Anterior cingulate cortex (tissue), 58 donors: ENCODE results near the gene CTIF.

Source experiments
- DNase-seq, 58 donors: peaks; one replicate each; lab custom pipeline; 2025; lab: John Stamatoyannopoulos, UW

Gene CTIF

GRCh38 chr18:48693625-48694262 is 154.9 kb downstream of the CTIF start:
- DNase-seq, result no peak

- peak in 1 of 58 donors; percentile 14 for DNase-seq
These were observed 155.5 kb downstream of the CTIF start for GRCh38 chr18:48694295-48694694.

DNA sequence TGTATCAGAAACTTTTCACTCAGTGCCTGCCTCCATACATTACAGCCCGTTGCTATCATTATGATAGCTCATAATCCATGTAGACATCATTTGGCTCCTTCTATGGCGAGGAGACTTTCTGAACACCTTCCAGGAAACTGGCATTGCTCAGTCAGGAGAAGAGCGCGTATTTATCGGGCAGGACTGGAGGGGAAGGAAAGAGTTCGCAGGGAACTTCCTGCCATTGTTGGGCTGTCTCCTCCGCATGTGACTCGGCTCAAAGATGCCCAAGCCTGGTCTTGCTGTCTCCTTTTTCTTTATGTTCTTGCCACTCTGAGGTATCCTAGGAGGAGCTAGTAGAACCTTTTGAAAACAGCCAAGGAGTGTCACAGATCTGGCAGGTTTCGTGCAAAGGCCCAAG is 156.8 kb downstream of the CTIF start:
- DNase-seq, result no peak

DNA sequence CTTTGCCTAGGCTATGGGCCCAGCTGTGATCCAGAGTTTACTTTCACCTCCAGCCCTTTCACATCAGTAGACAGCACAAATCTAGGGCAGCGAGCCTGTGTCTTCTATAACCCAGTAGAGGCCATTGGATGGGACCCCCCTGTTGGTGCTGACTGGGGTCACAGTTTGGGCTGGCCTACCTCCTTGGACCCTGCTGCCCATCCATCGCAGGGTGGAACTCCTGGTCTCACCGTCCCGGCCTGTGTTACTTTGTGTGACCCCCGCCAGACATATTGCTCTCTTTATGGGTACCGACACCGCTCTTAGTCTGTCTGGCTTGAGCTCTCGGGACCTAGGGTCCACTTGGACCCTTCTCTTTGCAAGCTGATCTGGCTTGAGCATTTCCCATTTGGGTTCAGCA is 157.4 kb downstream of the CTIF start:
- DNase-seq, result no peak

- DNase-seq, result no peak
These were observed 158.6 kb downstream of the CTIF start for GRCh38 chr18:48697441-48697840.

DNA sequence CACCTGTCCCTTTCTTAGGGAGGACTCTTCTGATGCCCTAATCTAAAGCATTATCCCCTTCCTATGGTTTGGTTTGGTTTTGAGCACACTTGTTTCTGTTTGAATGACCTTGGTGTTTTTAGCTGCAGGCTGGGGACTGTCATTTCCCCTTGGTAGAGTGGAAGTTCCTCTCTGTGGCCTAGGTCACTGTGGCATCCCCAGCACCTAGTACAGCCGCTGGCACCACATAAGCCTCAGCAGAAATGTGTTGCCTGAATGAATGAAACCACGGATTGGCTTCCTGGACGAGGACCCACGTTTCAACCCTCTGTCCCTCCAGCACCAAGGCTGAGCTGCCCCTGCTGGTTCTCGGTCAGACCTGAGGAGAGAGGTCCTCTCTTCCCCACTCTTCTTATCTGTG is 159.9 kb downstream of the CTIF start:
- no peak for DNase-seq

- DNase-seq, result no peak
These were observed 160.9 kb downstream of the CTIF start for GRCh38 chr18:48699761-48700160.

- DNase-seq, result no peak
These were observed 161.6 kb downstream of the CTIF start for GRCh38 chr18:48700446-48700845.

- no peak for DNase-seq
These were observed 163.7 kb downstream of the CTIF start for GRCh38 chr18:48702346-48703027.

GRCh38 chr18:48703028-48703386 is 164.2 kb downstream of the CTIF start:
- DNase-seq, result no peak

GRCh38 chr18:48703418-48703817 is 164.6 kb downstream of the CTIF start:
- DNase-seq, result no peak

DNA sequence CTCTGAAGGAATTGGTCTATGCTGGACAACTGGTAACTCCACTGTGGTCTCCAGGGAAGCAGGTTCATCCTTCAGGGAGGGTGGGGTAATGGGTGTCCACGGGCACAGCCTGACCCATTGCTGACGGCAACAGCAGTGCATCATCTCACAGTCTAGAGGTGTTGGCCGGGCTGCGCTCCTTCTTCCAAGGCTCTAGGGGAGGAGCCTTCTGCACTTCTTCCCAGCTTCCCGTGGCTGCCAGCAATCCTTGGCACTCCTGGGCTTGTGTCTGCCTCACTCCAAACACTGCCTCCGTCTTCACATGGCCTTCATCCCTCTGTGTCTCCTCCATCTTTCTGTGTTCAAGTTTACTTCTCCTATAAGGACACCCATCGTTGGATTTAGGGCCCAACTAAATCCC is 166.2 kb downstream of the CTIF start:
- DNase-seq, result peak in 1 of 58 donors; percentile 9

DNA sequence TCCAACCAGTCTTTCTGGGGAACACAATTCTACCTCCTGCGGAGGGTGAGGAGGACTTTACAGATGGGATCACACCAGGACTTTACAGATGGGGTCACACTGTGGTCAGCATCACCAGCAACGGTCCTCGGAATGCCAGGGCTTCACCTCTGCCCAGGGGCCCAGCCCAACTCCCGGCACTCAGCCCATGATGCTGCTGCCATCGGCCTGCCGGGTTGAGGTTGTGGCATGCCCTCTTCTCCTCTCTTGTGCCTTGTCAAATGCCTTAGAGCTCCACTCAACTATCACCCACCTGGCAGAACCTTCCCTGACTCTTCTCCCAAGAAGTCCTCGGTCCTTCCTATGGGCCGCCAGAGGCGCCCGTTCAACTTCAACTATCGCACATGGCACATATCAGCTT is 166.7 kb downstream of the CTIF start:
- DNase-seq, result no peak

- DNase-seq, result no peak
These were observed 167.9 kb downstream of the CTIF start for GRCh38 chr18:48706731-48707130.

- no peak for DNase-seq
These were observed 168.9 kb downstream of the CTIF start for GRCh38 chr18:48707636-48708296.

- no peak for DNase-seq
These were observed 170.0 kb downstream of the CTIF start for GRCh38 chr18:48708807-48709206.

GRCh38 chr18:48709371-48710062 is 170.7 kb downstream of the CTIF start:
- no peak for DNase-seq

GRCh38 chr18:48711651-48712486 is 173.0 kb downstream of the CTIF start:
- DNase-seq, result peak in 25 of 58 donors; percentile 12 to 74 (median 41)

DNA sequence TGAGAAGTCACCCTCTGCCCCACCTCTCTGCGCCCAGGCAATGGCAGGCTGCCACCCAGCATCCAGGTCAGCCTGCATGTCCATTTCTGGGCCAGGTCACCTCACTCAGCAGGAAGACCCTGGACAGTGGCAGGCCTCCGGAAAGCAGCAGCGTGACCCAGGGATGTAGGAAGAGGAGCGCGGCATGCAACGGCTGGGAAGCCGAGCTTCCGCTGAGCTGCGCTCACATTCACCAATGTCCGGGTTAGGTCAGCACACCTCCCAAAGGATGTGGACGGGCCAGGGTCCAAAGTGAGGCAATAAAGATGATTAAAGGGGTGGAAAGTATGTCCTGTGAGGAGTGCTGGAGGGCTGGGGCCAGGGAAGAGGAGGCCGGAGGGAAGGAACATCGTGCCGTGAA is 174.5 kb downstream of the CTIF start:
- no peak for DNase-seq

DNA sequence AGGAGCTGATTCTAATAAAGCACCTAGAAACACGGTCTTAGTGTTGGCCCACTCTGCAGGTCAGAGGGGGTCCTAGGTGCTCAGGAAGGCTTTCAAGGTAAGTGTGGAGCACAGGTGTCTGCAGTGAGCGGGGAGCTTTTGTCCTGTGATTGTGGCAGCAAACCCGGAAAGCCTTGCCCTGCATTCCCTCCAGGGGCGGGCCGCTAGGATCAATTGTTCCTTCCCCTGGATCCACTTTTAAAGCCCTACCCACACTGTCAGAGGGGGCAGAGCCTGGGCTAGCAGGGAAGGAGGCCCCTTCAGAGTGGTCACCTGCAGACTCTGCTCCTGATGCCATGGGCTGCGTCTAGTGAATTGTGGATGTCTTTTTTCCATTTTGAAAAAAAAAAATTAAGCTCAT is 176.0 kb downstream of the CTIF start:
- no peak for DNase-seq
